Hematopoietic multipotent progenitor cell (in vitro differentiated cells): ENCODE results near the gene ACVR1. TPM values are rescaled to one million over a fixed set of nuclear protein-coding genes. Genes with fewer than 3 reads are reported as not detected.
A peak's percentile ranks its signal among the peaks of the same experiment; 100 is the strongest.

ENCODE experiments used
- DNase-seq, 3 donors: peaks; one replicate each; pipeline ENCODE4 v3.0.0-alpha.2; 2011 to 2015; ENCODE audit warnings: low read depth in 2 of 3, low spot score in 2 of 3
- total RNA-seq: library from RNA; depleted of rRNA; stranded (reverse); fragments of >200 nt; gene quantifications from one replicate; pipeline ENCODE4 v1.2.3, GENCODE V29; 2012

ACVR1 gene
- 10.5 TPM for total RNA-seq

DNA sequence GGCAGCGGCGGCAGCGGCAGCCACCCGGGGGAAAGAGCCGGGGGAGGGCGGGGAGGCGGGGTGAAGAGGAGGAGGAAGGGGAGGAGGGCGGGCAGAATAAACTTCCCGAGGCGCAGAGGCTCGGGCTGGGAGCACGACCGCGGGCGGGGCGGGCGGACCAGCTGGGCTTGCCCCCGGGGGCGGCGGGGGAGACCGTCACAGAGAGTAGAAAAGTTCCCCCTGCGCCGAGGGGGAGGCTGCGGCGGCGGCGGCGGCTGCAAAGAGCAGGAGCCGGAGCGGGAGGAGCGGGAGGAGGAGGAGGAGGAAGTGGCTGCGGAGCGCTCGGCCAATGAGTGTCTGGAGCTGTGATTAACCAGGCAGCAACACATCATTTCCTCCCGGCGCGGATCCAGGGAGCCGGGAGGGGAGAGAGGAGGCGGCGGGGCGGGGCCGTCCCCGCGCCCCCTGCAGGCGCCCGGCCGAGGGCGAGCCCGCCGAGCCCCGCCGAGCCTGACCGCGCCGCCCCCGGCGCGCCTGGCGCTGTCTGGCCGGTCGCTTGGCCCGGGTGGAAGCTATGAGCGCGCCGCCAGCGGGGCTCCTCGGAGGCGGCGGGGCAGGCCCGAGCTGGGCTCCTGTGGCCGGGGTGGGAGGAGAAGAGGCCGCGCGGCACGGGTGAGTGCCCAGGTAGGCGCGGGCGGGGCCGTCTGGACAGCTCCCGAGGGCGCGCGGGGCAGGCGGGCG is at the start of gene ACVR1:
Gene ACVR1 (minus strand): TSS at position 265 of the 720 bp plus-strand sequence. CDS start 76,837 bp downstream, outside the sequence.
- DNase-seq, result peak; percentile 68 to 98 (median 95)

GRCh38 chr2:157925071-157925470 is 48.9 kb upstream of the ACVR1 start:
- no peak for DNase-seq

- no peak for DNase-seq
These were observed 47.6 kb upstream of the ACVR1 start for GRCh38 chr2:157923598-157924217.

GRCh38 chr2:157922815-157923214 is 46.7 kb upstream of the ACVR1 start:
- DNase-seq, result no peak

GRCh38 chr2:157922336-157922735 is 46.2 kb upstream of the ACVR1 start:
- no peak for DNase-seq

DNA sequence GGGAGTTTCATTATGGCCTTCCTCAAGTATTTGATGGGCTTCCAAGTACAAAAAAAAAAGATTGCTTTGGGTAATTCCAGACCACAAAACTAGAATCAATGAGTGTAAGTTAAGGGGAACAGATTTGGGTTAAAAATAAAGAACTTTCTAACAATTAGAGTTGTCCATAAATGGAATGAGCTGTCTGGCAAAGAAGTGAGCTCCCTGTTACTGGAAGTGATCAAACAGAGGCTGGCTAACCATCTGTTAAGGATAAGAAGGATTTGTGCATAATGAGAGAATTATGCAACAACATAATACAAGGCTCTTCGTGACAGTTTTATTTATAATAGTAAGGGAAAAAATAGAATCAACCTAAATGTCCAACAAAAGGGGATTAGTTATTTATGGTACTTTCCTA is 44.6 kb upstream of the ACVR1 start:
- DNase-seq, result no peak

GRCh38 chr2:157919181-157919580 is 43.1 kb upstream of the ACVR1 start:
- DNase-seq, result no peak

GRCh38 chr2:157918319-157918718 is 42.2 kb upstream of the ACVR1 start:
- no peak for DNase-seq

DNA sequence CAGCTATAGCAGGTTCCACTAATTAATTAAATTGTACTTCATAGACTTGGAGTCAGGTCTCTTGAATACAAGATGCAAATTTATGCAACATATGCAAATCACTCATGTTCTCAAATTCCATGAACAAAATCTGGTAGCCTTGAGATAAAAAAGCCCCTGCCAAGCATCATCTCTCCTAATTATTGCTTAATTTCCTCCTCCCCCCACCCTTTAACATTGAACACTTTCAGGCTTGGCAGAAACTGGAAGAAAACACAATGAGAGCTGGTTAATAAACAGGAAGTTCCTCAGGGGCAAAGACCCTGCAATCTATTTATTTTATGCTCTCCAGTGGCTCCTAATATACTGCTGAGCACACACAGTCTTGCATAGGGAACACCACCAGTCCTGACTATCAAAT is 35.6 kb upstream of the ACVR1 start:
- no peak for DNase-seq

- peak in 1 of 3 donors; percentile 21 for DNase-seq
These were observed 35.1 kb upstream of the ACVR1 start for GRCh38 chr2:157911246-157911645.

- no peak for DNase-seq
These were observed 29.0 kb upstream of the ACVR1 start for GRCh38 chr2:157905092-157905491.

DNA sequence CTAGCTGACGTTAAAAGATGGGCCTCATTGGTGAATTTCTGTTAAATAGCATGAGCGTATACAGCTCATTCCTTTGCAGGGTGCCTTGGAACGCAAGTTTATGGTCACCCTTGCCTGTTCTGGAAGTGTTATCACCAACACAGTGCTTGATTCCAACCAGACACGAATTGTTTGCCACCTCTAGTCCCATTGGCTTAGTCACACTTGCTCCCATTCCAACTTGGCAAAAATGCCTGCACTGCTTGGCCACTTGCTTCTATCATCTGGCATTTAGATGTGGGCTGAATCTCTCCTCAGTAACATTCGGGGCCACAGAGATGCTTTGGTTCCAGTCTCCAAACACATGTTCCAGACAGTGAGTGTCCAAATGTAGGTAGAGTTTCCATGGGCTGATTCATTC is 27.5 kb upstream of the ACVR1 start:
- DNase-seq, result no peak

GRCh38 chr2:157903151-157903550 is 27.0 kb upstream of the ACVR1 start:
- no peak for DNase-seq

GRCh38 chr2:157902692-157903091 is 26.6 kb upstream of the ACVR1 start:
- no peak for DNase-seq

- DNase-seq, result peak in 1 of 3 donors; percentile 41
These were observed 25.2 kb upstream of the ACVR1 start for GRCh38 chr2:157901325-157901724.

DNA sequence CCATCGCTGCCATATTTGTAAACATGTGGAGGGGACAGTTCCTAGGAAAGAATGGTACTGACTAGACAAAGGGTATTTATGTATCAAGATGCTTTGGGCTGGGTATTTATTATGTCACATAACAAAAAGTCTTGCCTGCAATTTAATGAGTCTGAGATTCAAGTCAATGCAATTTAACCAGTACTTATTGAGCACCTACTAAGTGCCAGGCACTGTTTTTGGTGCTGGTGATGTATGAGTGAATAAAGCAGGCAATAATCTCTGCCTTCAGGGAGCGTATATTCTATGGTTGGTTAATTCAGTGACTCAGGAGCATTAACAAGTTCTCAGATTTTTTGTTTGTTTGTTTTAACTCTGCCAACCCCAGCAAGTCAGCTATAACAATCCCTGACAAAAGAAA is 24.6 kb upstream of the ACVR1 start:
- DNase-seq, result no peak

GRCh38 chr2:157900203-157900602 is 24.1 kb upstream of the ACVR1 start:
- no peak for DNase-seq

- DNase-seq, result no peak
These were observed 23.2 kb upstream of the ACVR1 start for GRCh38 chr2:157899125-157899839.

DNA sequence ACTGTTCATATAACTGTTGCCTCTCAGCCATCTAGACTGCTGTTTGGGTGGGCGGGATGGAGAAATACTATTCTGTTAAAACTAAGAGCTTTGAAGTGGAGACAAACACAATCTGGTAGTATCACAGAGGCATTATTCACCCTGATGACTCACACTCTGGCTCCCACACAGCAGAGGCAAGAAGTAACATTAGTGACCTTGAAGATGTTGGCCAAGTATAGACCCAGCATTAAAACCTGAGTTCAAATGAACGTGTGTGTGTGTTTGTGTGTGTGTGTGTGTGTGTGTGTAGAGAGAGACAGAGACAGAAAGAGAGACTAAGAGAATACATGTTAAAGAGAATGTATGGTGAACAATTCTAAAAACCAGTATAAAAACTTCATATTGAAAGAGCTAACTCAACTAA is 22.5 kb upstream of the ACVR1 start:
- DNase-seq, result peak in 2 of 3 donors; percentile 14 to 35

GRCh38 chr2:157897106-157897971 is 21.2 kb upstream of the ACVR1 start:
- peak in 2 of 3 donors; percentile 34 to 86 for DNase-seq

GRCh38 chr2:157895531-157895930 is 19.4 kb upstream of the ACVR1 start:
- DNase-seq, result no peak
